Sciatic nerve (tissue), 2 donors: ENCODE data around the gene COL8A1. TPM values are rescaled to one million over a fixed set of nuclear protein-coding genes. Genes with fewer than 3 reads are reported as not detected.

Source experiments
- ATAC-seq: fragments of 200-7000 bp; cut with Tn5 transposase; one replicate; pipeline ENCODE4 v1.9.1; 2020; ENCODE audit warnings: mild to moderate bottlenecking, moderate library complexity
- DNase-seq: peaks from one replicate; pipeline ENCODE4 v3.0.0-alpha.2; 2020; ENCODE audit warnings: low spot score
- intact Hi-C: fragments of 100-400 bp; cut with DNase I; formaldehyde crosslinking; loops from one replicate; pipeline ENCODE4 v1.14.2; 2022
- total RNA-seq: library from RNA; stranded (reverse); fragmentation: NEBNext Ultra II Directional; extraction: Animal tissue kit (Norgen Biotek cat#: 25700); gene quantifications from one replicate; pipeline ENCODE4 v1.2.1, GENCODE V29; 2021
- donor health status: DM: no; HTN: no; CAD: no.
- donor health status: DM: no; HTN: no; CAD: no.

Gene COL8A1
- total RNA-seq, 1 donor from 2014 or later, result 114 TPM

GRCh38 chr3:99699841-99700240 is 61.4 kb downstream of the COL8A1 start:
- DNase-seq (no peak), ATAC-seq (peak; percentile 43)
- intact Hi-C loops, result no loop called here

DNA sequence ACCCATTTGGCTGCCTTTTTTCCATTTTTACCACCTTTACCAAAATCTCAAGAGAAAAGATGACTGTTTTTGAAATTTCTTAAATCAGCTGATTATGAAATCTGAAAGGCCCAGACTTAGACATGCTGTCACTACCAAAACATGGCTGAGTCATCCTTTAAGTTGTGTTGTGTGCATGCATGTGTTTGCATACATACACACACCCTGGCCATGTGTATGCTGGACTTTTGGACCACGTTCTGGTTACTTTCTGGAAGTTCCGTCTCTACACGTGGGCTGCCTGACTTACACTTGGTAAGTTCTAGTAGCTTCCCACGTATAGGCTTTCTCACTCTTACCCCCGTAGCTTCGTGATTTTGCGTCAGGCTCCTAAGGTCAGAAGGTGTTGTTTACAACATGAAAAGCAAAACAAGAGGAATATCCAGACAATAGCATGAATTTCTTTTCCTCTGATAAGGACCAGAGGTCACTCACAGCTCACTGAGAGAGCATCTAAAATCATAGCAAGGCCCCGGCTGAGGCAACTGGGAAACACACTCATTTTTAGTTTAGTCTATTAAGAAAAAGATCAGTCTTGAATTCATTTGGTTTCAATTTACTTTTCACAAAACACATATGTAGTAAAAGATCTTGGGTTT is 62.4 kb downstream of the COL8A1 start:
- intact Hi-C loops, result no loop called here
- ATAC-seq (peak; percentile 35), DNase-seq (no peak)

DNA sequence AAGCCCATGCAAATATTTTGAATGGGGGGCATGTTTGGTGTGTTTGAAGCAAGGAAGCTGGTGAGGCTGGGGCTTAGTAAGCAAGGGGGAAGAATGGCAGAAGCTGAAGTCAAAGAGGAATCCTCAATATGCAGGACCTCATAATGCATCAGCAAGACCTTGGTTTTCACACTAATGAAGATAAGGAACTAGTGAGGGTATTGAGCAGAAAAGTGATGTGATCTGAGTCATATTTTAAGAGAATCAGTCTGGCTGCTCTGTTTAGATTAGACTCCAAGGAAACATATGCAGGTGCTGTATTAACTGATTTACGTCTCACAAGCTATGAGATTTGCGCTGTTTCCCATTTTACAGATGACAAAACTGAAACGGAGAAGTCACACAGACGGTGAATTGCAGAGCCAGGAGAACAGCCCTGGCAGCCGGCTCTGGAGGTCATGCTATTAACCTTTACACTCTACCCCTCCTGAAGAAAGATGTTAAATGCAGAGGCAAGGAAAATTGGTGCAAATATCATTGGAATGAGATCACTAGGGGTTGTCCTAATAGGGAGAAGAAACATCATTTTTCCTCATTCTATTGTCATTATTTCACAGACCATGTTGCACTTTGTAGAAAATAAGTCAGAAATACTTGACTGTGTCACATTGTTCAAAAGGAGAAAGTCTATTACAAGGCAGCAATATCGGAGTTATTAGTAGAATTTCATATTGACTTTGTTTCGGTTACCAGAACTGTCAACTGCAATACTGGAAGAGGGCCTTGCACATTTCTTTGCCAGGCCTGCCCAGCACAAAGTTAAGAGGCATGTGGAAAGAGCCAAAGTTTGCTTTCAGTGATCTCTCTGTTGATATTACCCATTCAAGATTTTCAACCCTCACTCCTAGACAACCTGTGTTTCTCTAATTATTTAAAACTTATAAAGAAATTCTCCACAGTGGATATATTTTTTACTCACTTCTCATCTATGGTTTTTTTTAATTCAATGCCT is 64.9 kb downstream of the COL8A1 start:
- no peak for ATAC-seq
- intact Hi-C loops, result no loop called here

GRCh38 chr3:99704417-99704816 is 66.0 kb downstream of the COL8A1 start:
- DNase-seq (no peak), ATAC-seq (no peak)
- intact Hi-C loops, result no loop called here

More for the DNA sequence above, 64.9 kb downstream of the COL8A1 start:
- DNase-seq, result no peak

- ATAC-seq, result peak; percentile 33
- intact Hi-C loops, result no loop called here
- no peak for DNase-seq
Measured at GRCh38 chr3:99706410-99706809, 68.0 kb downstream of the COL8A1 start.

GRCh38 chr3:99708207-99708745 is 69.9 kb downstream of the COL8A1 start:
- ATAC-seq, result peak; percentile 76

DNA sequence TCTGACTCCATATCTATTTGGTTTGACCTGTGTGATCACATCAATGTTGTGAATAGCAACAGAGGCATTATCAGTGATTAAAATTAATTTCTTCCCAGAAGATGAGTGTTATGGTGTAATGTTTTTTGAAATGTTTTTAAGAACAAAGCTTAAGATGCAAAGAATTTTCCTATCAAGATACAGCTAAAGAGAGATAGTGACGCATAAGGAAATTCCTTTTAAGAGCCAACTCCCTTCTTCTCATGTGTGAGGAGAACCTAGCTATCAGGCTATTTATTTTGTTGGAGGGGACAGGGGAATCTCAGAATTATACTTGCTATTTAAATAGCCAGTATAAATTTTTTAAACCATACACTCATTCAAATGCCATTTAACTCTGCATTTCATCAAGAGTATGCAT is 71.3 kb downstream of the COL8A1 start:
- ATAC-seq (no peak), DNase-seq (no peak)
- intact Hi-C loops, result no loop called here

More at GRCh38 chr3:99708207-99708745, 69.9 kb downstream of the COL8A1 start:
- DNase-seq, result no peak
- intact Hi-C loops, result no loop called here

DNA sequence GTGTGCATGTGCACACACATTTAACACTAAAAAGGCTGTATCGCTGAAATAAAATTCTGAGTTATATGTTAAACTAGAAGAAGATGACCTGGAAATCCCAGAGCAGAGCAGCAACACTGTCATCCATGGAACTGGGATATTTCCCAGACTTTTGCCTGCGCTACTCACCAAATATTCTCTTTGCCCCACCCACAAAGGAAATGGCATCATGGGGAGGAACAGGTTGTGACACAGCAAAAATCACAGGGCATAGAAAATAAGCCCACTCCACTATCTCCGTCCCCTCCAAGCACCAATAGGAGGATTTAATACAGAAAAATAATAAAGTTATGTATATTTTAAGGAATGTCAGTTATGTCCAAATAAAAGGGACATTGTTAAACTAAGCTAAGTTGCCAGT is 71.7 kb downstream of the COL8A1 start:
- ATAC-seq (no peak), DNase-seq (no peak)
- intact Hi-C loops, result no loop called here

DNA sequence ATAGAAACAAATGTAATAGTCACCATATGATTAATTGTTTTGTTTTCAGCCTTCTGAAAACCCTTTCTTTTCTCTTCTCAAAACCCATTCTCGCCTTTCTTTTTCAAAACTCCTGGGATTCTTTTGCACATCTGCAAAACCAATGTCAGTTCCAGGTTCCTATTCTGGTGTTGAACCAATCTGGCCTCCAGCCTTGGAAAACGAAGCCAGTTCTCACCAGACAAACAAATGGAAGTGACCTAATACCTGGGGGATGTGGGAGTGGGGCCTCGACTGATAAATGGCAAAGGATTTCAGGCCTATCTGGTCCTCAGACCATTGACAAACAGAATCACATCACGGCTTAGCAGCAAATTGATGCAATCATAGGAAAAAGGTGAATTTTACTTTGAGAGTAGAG is 73.0 kb downstream of the COL8A1 start:
- DNase-seq (no peak), ATAC-seq (peak; percentile 31)
- intact Hi-C loops, result no loop called here

DNA sequence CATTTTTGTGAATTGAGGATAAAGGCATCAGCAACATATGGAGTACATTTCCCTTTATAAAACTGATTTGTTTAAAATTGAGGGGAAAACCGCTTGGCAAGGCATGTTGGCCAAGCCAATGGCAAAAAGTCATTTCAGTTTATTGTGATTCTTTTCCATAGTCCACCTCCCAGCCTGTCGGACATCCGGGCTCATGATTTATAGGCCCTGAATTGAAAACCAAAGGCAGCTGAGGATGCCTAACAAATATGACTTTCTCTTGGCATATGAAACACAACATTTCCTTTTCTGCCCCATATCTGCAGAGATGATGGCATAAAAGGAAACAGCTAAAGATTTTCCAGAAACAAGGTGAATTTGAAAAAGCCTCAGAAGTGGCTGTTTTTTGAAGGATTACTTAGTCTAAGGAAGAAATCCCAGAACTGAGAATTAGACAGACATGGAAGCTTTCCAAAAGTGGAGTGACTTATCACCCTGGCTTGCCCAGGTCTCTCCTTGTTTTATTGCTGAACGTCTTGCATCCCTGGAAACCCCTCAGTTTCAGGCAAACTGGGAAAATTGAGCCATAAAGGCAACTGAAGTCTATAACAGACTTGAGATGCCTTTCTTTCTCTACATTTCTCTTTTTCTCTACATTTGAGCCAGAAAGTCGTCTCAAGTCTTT is 74.0 kb downstream of the COL8A1 start:
- intact Hi-C loops, result no loop called here
- ATAC-seq, result no peak
- no peak for DNase-seq

GRCh38 chr3:99713440-99713839 is 75.0 kb downstream of the COL8A1 start:
- intact Hi-C loops, result no loop called here
- no peak for DNase-seq
- no peak for ATAC-seq

GRCh38 chr3:99714146-99714545 is 75.8 kb downstream of the COL8A1 start:
- peak; percentile 90 for ATAC-seq
- intact Hi-C loops, result no loop called here
- DNase-seq, result no peak

DNA sequence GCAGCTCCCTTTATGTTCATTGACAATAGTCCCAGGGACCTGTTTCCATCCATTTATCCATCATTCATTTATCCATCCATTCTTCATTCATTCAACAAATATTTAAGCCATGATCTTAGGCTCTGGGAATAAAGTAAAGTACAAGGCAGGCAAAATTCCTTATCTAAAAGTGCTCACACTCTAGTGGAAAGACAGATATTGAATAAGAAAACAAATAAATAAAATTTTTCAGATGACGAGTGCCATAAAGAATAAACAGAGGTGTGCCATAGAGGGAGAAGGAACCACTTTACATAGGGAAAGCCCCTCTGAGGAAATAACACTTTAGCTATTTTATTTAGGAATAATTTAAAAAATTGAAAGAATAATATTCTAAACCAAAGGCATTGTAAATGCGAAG is 76.2 kb downstream of the COL8A1 start:
- no peak for ATAC-seq
- DNase-seq, result no peak
- intact Hi-C loops, result no loop called here

DNA sequence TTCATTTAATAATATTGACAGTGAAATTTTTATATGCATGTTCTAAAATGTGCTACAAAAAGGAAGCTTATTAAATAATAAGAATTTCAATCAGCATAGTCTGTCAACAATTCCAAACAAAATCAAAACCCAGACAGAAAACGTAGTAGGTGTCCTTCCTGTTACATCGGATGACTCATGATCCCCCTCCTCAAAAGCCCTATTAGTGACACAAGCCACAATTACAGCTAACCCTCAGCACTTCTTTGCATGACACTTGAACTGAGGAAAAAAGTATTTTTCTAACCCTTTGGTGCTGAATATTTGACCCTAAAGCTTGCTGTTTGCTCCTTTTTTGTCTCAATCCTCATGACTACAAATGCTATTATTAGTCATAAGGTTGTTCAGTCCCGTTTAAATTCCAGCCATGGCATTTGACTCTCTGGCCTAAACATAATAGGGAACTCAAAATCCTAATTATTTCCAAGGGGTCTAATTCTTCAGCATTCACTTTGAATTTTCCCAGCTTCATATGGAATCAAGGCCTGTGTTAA is 78.1 kb downstream of the COL8A1 start:
- DNase-seq (no peak), ATAC-seq (peak; percentile 16)
- intact Hi-C loops, result no loop called here

DNA sequence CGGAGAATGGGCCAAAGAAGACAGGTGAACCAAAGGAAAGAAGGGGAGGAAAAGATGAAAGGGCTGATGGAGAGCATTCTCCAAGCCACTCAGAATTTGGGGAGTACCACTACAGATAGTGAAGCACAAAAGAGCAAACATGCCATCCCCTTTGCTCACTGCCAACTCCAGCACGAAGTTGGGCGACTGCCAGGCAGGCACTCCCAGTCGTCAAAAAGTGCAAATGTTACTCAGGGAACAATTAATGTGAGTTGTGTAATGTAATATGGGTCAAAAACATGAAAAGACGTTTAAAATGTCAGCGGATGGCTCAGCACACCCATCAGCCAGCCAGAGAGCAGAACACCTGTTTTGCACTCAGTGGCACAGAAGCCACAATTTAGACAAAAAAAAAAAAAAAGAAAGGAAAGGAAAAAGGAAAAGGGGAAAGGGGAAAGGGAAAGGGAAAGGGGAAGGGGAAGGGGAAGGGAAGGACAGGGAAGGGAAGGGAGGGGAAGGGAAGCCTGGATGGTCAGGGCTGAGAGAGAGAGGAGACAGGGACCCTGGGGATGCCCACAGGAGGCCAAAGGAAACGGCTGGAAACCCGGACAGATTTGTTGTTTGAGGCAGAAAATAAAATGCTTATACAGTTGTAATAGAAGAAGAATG is 82.7 kb downstream of the COL8A1 start:
- ATAC-seq (peak; percentile 35), DNase-seq (no peak)
- intact Hi-C loops, result no loop called here

DNA sequence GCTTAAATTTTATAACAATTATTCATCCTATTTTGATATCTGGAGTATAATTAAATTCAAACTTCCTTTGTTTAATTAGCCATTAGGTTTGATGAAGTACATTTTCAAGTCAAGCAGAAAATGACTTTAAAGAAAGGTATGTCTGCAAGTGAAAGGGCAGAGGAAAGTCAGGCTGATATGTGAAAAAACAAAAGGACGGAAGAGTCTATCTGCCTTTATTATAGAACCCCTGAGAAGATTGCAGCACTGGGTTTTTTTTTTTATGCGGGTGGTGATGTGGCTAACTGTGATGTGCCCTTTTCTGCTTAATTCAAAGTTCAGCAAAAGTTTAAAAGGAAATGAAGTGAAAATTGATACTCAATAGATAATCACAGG is 83.2 kb downstream of the COL8A1 start:
- DNase-seq, result no peak
- intact Hi-C loops, result no loop called here
- no peak for ATAC-seq

DNA sequence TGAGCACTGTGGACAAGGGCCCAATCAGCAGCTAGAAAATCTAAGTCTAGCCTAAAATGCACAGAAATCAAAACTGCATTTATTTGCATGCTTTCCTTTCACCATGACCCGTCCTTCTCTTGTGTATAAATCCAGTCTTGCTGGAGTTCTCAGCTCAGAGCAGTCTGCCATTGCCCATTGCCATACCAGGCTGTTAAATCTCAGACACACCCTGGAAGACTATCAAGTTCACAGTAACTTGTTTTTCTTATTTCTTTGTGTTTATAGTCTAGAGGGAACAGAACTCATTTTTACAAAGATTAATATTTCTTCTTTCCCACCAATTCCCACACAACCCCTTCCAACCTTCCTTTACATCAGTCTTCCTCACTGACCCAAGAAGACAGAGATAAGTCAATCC is 85.9 kb downstream of the COL8A1 start:
- DNase-seq, result no peak
- intact Hi-C loops, result no loop called here
- ATAC-seq, result no peak

GRCh38 chr3:99730870-99731269 is 92.5 kb downstream of the COL8A1 start:
- intact Hi-C loops, result no loop called here
- no peak for ATAC-seq

GRCh38 chr3:99731499-99731898 is 93.1 kb downstream of the COL8A1 start:
- intact Hi-C loops, result no loop called here
- ATAC-seq (no peak), DNase-seq (no peak)

More at GRCh38 chr3:99730870-99731269, 92.5 kb downstream of the COL8A1 start:
- no peak for DNase-seq
